Measurements from ENCODE around the gene SDHB.

DNA sequence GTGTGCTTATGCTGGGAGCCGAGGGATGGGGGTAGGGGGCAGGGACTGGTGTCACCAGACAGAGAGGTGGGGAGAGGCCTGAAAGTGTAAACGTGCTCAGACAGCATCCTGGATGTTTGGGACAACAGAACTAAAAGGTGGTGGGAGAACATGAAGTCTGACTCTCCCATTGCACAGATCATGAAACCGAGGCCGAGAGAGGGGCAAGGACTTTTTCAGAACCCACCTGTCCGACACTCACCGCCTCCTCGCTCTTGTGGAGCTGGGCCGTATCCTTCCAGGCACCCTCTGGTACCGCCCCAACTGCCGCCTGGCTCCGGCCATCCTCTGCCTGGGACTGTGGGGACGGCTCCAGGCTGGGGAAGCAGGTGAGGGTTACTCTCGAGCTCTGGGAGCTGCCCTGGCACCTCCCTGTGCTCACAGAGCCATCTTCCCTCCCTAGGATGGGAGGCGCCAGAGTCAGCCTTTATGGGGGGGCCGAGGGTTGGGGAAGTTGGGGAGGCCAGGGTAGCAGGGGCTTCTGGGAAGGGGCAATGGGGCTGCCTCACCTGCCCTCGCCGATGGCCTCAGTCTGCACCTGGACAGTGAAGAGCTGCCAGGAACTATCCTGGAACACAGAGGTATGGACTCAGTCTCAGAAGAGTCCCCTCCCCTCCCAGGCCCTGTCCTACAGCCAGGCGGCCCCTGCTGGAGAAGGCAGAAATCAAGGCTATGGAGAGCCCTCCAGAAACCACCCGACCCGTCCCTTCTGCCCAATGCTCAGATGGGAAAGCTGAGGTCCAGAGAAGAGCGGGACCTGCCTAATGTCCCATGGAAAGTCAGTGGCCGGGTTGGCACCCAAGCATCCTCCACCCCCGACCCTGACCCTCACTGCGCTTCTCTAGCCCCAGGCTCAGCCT, 49.1 kb downstream of the SDHB start:
- TF ChIP-seq EZH2 (IDR thresholded peaks at IDR 0.05), result no peak
- no peak for TF ChIP-seq POLR2AphosphoS5 (IDR thresholded peaks at IDR 0.05; ENCODE audit: borderline replicate concordance, low read depth, low read length)
- no peak for TF ChIP-seq FOXP2 (optimal IDR thresholded peaks at IDR 0.05; ENCODE audit: control extremely low read depth, extremely low read length, insufficient read depth)

All from SK-N-MC (cell line).